CD4-positive, alpha-beta T cell treated with Interleukin-6 for 4 hours (primary cell): ENCODE results near the gene CYP2W1.
"Not testable (repeated sequence)": the region's sequence is repeated elsewhere in the genome, so short reads cannot be mapped to it uniquely, and the experiment has no call there.

Experiments used
- DNase-seq: peaks from one replicate; pipeline ENCODE4 v3.0.0-alpha.2; 2020; ENCODE audit warnings: mixed read lengths

The CYP2W1 gene

GRCh38 chr7:983004-983615, at the start of gene CYP2W1:
Gene CYP2W1 (plus strand): TSS chr7:983181. CDS start chr7:983212, 31 bp downstream.
- no peak for DNase-seq

GRCh38 chr7:934469-935163, 48.4 kb upstream of the CYP2W1 start:
- DNase-seq = no peak

DNA sequence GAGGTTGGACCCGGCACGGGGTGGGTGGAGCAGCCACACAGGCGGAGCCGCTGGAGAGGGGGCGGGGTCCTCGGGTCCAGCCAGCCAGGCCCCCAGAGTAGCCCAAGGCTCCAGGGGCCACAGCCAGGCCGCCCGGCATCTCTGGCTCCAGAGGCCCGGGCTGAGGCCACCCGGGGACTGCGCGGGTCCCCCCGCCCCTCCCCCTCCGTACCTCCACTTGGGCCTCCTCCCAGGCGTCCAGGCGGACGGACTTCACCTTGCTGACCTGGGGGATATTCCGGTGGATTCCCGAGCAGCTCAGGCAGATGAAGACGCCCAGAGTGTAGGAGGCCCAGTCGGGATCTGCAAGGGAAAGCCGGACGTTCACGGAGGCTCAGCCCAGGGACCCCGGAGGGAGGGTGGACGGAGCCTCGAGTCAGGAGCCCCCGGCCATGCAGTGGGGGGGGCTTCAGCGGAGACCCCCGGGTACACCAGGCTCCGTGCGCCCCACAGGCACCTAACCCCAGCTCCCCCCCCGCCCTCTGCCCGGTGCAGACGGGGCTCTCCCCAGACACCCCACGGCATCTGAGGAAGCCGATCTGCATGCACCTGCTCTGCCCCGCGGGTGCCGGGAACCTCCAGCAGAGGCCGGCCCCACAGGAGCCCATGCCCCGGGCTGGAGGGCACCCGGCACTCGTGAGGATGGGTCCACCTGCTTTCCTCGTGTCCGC, 47.7 kb upstream of the CYP2W1 start:
- no peak for DNase-seq

- DNase-seq = no peak
Observed at GRCh38 chr7:935874-936385, 47.1 kb upstream of the CYP2W1 start.

DNA sequence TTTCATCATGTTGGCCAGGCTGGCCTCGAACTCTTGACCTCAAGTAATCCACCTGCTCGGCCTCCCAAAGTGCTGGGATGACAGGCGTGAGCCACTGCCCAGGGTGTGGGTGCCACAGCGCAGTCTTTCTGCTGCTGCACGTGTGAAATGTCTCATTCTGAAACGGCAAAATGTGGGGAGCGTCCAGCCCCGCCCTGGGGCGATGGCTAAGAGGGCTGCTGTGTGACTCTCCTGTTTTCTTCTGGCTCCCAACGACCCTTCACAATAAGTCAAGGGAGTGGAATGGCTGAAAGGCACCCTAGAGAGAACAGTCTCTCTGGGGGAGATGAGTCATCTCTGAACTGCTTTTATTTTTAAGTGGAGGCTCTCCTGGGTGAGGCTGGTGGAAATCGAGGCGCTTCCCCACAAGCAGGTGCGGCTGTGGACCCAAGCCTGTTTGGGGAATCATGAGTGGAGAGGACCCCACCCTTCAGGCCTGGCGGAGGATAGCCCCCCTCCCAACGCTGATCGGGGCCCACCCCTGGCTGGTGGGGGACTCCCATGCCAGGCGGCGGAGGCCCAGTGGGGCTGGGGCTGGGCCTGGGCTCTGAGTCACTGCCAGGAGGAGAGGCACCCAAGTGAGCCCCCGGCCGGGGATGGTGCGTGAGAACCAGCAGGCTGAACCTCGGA, 46.5 kb upstream of the CYP2W1 start:
- no peak for DNase-seq

GRCh38 chr7:937856-938484, 45.0 kb upstream of the CYP2W1 start:
- DNase-seq = no peak

- no peak for DNase-seq
Observed at GRCh38 chr7:938546-939185, 44.3 kb upstream of the CYP2W1 start.

DNA sequence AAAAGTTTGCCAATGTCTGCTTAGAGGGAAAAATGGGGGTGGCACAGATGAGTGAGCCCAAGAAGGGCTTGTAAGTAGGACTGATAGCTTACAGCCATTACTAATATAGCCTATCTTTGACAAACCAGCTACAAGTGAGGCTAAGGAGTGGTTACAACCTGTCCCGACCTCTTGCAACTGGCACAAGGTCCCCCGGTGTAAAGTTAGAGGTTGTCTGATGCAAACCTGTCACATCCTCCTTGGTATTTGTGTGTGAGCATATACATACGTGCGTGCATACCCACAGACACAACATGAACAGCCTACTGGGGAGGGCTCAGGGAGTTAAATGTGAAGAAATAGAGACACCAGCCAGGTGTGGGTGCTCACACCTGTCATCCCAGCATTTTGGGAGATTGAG, 43.1 kb upstream of the CYP2W1 start:
- no peak for DNase-seq

DNA sequence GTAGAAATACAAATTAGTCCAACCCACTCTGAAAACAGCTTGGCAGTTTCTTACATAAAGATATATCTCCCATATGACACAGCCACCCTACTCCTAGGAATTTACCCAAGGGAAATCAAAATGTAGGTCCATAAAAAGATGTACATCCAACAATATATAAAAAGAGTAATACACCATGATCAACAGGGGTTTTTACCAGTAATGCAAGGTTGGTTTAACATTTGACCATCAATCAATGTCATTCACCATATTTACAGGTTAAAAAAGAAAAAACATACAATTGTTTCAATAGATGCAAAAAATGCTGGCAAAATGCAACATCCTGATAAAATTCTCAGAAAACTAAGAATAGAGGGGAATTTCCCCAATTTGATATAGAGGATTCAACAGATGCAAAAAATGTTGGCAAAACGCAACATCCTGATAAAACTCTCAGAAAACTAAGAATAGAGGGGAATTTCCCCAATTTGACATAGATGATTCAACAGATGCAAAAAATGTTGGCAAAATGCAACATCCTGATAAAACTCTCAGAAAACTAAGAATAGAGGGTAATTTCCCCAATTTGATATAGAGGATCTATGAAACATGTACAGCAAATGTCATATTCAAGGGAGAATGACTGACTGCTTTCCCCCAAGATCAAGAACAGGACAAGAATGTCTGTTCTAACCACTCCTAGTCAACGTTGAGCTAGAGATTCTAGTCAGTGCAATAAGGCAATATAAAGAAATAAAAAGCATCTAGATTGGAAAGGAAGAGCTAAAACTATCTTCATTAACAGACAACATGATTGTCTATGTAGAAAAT, 42.2 kb upstream of the CYP2W1 start:
- no peak for DNase-seq

DNA sequence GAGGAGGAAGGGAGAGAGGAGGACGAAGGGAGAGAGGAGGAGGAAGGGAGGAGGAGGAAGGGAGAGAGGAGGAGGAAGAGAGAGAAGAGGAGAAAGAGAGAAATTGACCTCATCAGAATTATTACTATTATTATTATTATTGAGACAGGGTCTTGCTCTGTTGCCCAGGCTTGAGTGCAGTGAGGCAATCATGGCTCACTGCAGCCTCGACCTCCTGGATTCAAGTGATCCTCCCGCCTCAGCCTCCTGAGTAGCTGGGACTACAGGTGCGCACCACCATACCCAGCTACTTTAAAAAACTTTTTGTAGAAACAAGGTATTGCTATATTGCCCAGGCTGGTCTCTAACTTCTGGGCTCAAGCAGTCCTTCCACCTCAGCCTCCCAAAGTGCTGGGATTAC, 39.2 kb upstream of the CYP2W1 start:
- not testable (repeated sequence) for DNase-seq

DNA sequence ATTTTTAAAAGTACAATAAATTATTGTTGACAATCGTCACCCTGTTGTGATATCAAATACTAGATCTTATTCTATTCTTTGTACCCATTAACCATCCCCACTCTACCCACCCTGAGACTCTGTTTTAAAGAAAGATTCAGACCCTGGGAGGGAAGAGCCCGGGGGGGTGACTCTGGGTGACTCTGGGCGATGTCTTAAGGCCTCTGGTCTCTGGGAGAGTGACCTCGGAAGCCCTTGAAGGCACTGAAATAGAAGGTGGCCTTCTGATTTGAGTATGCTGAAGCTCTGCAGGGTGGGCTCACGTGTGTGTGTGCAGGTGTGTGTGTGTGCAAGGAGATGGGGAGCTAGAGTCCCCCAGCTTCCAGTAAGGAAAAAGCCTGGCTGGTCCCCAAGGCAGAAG, 38.2 kb upstream of the CYP2W1 start:
- DNase-seq = no peak

- no peak for DNase-seq
Observed at GRCh38 chr7:945147-945555, 37.8 kb upstream of the CYP2W1 start.

DNA sequence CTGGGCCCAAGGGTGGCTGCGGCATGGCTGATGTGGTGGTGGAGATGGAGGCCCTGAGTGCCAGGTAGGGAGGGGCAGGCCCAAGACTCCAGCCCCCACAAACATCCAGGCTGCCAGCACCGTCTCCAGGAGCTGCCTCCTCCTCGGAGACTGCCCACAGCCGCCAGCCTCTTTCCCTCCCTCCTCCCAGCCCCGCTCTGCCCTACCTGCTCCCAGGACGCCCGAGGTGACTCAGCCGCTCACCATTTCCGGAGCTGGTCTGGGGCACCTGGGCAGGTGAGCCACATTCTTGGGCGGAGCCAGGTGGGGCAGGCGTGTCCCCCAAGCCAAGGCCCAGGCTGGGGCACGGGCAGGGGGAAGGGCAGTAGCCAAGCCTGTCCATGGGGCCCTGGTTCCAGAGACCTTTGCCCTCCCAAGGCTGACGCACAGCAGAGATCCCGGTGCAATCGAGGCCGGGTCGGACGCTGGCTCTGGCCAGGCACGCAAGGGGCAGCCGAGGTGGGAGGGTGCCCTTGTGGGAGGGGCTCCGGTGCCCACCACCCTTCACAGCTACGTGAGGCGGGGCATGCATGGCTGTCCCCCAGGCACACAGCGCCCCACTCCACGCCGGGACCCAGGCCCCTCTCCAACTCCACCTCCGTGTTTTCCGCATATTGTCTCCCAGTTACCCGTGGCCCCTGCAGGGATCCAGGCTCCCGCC, 37.3 kb upstream of the CYP2W1 start:
- no peak for DNase-seq

DNA sequence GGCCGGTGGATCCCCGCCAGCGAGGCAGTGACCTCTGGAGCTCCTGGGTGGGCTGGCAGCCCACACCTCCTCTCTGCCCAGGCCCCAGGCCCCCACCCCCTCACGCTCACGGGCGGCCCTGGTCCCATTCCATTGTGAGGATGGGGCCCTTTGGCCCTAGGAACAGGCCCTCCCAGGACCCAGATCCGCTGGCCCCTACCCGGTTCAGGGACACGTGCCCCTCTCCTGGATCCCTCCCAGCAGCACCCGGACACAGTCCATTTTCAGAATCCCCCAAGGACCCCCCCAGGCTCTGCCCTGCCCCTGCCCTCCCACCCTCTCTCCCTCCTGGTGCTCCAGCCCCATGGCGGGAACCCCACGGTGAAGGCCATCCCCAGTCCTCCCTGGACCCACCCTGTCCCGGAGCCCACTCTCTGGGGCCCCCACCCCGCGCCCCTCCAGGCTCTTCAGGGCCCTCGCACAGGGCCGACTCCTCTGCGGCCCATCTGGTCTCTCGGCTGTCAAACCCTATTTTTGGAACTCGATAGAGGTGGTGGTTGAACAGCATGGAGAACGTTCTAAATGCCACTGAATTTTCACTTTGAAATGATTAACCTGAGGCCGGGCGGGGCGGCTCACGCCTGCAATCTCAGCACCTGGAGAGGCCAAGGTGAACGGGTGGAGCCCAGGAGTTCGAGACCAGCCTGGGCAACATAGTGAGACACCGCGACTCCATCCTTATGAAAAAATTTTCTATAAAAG, 36.6 kb upstream of the CYP2W1 start:
- DNase-seq = no peak

DNA sequence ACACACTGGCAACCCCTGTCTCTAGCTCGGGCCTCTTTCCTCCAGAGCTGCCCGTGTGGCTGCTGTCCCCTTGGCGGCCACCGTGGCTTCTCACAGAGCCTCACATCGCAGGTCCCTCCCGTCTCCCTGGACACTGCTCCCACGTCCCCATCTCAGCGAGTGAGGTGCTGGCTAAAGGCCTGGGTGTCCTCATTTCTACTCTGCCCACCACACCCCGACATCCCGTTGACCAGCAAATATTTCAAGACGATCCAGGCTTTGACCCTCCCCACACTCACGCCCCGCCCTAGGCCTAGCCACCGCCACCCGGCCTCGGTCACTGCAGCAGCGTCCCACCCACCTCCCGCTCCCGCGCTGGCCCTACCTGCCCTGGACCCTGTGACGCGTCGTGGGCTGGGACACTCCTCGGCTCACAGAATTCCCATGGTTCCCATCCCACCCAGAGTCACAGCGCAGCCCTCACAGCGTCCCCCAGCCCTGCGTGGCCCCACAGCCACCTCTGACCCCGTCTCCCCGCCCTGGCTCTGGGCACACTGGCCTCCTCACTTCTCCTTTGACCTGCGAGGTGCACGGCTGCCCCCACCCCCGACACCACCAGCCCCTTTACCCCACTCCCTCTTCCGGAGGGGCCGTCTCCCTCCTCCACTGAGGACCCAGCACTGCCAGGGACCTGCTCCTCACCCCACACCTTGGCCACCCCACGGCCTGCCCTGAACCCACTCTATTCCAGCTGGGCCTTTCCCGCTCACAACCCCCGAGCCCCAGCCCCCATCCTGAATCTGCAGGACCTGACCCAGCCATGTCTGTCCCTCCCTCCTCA, 35.4 kb upstream of the CYP2W1 start:
- no peak for DNase-seq

- no peak for DNase-seq
Observed at GRCh38 chr7:949021-949934, 33.7 kb upstream of the CYP2W1 start.

GRCh38 chr7:951881-952547, 31.0 kb upstream of the CYP2W1 start:
- DNase-seq = no peak
